Activated CD4-positive, CD25-positive, alpha-beta regulatory T cell treated with anti-CD3 and anti-CD28 coated beads, Interleukin-2, amount 50 U/mL, for 72 hours (primary cell): ENCODE results near the gene DNAH9.

Experiments
- DNase-seq: peaks from one replicate; pipeline ENCODE4 v3.0.0; 2021

Gene DNAH9

DNA sequence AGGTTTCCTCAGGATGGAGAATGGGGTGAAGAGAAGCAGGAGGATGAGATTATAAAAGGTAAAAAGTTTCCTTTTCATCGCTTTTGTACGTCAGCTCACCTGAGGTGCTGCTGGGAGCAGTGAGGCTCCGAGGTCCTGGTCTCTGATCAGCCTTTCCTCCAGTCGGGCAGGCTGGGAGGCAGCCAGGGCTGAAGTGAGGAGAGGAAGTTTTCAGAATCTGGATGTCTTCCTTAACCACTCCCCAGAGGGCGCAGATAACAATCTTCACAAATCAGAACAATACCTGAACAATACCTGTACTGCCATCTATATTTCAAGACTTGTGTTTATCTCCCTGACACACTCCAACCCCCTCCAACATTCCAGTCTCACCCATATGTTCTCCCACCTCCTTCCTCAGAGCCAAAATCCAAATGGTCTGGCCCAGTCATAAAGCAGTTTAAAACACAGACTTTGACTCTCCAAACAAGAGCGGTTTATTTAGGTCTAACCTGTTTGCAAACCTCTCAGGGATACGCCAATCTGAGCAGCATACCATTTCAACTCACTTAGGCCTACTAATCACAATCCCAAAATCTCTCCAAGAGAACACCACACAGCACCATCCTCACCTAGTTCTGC is 392.2 kb downstream of the DNAH9 start:
- DNase-seq, result no peak

DNA sequence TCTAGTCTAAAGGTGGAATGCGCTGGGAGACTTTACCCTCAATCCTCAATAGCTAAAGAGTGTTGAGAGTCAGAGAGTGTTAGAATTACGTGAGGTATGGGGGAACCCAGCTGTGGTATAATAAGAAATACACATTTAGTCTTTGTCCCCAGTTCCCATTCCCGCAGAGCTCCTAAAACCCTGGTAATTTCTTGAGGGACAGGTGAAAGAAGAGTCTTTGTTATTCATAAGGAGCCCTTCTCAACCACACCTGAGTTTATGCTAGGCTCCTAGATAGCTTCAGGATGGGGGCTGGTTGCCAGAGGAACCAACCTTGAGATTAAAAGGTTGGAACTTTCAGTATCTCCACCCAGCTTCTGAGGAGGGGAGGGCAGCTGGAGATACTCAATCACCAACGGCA is 393.2 kb downstream of the DNAH9 start:
- no peak for DNase-seq

DNA sequence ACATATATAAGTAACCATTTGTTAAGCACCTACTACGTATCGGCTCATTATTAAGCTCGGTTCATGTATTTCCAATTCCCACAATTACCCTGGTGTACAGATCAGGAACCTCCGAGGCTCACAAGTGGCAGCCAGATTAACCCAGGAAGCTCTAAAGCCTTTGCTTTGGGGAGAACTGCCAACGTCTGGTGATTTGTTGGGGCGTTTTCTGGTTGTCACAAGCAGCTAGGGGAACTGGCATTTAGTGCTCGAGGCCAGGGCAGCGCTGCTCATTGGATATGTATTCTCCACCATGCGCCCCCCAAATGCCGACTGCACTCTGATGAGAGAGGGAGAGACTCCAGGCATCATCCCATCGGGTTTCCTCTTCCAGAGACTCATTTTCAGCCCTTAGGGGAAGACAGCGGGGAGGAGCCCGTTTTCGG is 398.5 kb downstream of the DNAH9 start:
- DNase-seq, result no peak

DNA sequence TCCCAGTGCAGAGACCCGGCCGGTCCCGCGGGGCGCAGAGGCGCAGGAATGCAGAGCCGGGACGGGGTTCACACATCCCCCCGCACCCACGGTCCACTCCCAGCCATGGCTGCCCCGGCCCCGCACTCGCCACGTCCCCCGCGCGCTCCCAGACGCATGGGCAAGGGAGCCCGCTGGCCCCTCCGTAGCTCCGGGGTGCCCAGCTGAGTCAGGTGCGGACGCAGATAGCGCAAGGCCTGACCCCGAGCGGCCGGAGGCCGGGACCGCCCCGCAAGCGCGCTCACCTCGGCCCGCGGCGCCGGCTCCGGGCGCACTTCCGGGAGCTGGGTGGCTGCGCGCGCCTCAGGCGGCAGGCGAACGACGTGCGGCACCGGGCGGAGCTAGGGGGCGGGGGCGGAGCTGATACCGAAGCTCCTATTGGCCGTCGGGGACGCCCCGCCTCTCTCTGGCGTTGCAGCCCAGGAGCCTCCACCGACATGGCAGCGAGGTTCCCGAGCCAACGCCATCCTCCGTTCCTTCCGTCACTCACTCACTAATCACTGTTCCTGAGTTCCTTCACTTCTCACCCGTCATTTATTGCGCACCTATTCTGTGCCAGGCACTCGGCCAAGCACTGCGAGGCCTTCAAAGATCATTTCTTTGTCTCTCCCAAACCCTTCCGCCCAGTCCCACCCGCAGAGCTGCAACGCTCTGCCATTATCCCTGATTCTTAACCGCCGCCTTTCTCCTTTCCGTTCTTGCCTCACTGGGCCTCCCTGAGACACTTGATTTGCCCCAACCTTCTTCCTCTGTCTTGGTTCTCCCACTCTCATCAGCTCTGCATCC is 399.1 kb downstream of the DNAH9 start, which contains the start of gene ZNF18:
Gene ZNF18 (minus strand): TSS at position 329 of the 825 bp plus-strand sequence. CDS start 4,646 bp downstream, outside the sequence.
- peak; percentile 97 for DNase-seq

DNA sequence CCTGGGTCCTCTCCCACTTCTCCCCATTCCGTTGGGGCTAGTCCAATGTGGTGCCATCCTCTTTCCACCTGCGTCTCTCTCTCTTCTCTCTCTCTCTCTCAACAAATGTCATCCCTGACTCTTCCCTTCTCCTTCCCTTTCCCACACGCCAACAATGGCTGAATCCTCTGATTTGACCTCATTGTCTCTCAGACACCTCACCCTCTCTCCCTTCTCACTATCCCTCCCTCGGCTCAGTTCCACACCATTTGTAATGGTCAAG is 399.6 kb downstream of the DNAH9 start:
- no peak for DNase-seq

DNA sequence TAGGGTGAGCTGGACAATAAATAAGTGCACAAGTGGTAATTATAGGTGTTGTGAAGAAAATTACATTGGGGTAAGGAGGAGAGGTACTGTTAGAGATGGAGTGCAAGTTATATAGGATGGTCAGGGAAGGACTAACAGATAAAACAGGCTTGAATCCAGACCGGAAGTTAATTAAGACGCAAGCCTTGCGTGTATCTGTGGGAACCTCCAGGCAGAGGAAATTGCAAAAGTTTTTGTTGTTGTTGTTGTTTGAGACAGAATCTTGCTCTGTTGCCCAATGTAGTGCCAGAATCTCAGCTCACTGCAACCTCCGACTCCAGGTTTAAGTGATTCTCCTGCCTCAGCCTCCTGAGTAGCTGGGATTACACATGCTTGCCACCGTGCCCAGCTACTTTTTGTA is 401.4 kb downstream of the DNAH9 start:
- no peak for DNase-seq

DNA sequence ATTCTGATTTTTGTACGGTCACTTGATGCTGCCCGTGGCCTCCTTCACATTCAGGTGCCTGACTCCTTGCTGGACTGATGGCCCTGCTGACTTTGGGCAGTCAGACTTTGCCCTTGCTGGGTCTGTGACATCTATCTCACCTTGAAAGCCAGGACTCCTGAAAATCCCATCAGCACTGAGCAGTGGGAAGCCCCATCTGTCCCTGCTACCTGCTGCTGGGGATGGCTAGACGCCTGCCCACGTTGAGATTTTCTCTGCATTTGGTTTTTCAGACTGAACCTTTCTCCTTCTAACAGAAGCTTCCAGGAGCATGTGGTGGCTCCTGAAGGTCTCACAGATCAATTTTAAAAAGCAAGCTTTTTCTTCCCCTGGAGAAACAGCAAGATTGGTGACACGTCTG is 409.2 kb downstream of the DNAH9 start:
- DNase-seq, result no peak
